Effector memory CD4-positive, alpha-beta T cell (primary cell): ENCODE measurements around the gene SLFN13.
A peak's percentile ranks its signal among the peaks of the same experiment; 100 is the strongest.

ENCODE experiments used
- DNase-seq, 3 donors: peaks; one replicate each; pipeline ENCODE4 v3.0.0-alpha.2; 2020
- H3K27ac ChIP-seq: 2 replicates; pipeline ENCODE4 v1.7.0; 2013; ENCODE audit warnings: mild to moderate bottlenecking, low read length, moderate library complexity; ENCODE audit not compliant: insufficient read depth, poor library complexity, severe bottlenecking
- H3K27me3 ChIP-seq: replicated peaks from 2 replicates; pipeline ENCODE4 v1.7.0; 2013; ENCODE audit warnings: mild to moderate bottlenecking, low read length; ENCODE audit not compliant: insufficient read depth, control insufficient read depth, poor library complexity, severe bottlenecking
- H3K36me3 ChIP-seq: 2 replicates; pipeline ENCODE4 v1.7.0; 2013; ENCODE audit warnings: mild to moderate bottlenecking, low read length, moderate library complexity; ENCODE audit not compliant: control insufficient read depth, insufficient read depth
- H3K4me1 ChIP-seq: 2 replicates; pipeline ENCODE4 v1.7.0; 2013; ENCODE audit warnings: low read length, mild to moderate bottlenecking; ENCODE audit not compliant: control insufficient read depth, insufficient read depth, poor library complexity, severe bottlenecking
- H3K4me3 ChIP-seq: 2 replicates; pipeline ENCODE4 v1.7.0; 2013; ENCODE audit warnings: low read length, low read depth, mild to moderate bottlenecking; ENCODE audit not compliant: insufficient read depth, poor library complexity, severe bottlenecking
- H3K9me3 ChIP-seq: 2 replicates; pipeline ENCODE4 v1.7.0; 2013; ENCODE audit warnings: mild to moderate bottlenecking, low read length, moderate library complexity; ENCODE audit not compliant: control insufficient read depth
- total RNA-seq, 3 donors: gene quantifications; one replicate each; lab custom pipeline; 2026; lab: John Stamatoyannopoulos, UW

Gene SLFN13, protein sequence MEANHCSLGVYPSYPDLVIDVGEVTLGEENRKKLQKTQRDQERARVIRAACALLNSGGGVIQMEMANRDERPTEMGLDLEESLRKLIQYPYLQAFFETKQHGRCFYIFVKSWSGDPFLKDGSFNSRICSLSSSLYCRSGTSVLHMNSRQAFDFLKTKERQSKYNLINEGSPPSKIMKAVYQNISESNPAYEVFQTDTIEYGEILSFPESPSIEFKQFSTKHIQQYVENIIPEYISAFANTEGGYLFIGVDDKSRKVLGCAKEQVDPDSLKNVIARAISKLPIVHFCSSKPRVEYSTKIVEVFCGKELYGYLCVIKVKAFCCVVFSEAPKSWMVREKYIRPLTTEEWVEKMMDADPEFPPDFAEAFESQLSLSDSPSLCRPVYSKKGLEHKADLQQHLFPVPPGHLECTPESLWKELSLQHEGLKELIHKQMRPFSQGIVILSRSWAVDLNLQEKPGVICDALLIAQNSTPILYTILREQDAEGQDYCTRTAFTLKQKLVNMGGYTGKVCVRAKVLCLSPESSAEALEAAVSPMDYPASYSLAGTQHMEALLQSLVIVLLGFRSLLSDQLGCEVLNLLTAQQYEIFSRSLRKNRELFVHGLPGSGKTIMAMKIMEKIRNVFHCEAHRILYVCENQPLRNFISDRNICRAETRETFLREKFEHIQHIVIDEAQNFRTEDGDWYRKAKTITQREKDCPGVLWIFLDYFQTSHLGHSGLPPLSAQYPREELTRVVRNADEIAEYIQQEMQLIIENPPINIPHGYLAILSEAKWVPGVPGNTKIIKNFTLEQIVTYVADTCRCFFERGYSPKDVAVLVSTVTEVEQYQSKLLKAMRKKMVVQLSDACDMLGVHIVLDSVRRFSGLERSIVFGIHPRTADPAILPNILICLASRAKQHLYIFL
- 43.1 to 44.5 (median 44.3) reads per million in 3 donors for total RNA-seq

DNA sequence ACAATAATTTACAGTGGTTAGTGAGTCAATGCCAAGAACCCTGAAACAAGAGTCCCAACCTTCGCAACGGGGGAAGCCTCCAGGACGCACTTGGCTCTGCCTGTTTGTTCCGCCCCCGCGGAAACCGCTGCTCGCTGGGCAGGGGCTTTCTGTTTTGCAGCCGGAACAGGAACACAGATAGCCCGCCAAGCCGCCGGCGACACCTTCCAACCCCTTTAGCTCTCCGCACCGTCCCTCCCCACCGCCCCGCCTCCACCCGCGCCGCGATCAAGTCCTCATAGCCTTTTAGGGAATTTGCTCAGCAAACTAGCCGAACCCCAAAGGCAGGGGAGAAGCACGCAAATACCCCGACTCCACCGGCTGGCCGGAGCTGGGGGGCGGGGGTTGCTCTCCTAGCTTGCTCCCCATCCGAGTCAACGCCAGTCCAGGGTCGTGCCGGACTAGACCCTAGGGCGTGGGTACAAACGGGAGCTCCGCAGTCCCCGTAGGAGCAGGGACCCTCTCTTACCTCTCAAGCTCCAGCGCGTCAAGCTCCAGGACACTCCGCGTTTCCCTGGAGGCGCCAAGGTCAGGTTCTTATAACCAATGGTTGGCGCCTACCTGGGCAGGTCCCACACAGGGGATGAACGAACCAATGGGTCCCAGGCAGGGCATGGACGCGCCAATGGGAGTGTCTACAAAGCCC, at the start of gene SLFN13:
Gene SLFN13, minus strand, starts transcription at position 553 of the 685 bp plus-strand sequence. CDS start 3,086 bp downstream, outside the sequence.
- Histone ChIP-seq H3K36me3 (no peaks in the 10 kb centered on the region), H3K27ac (peak within 1 kb of the TSS; percentile 62), H3K4me1 (no peaks in the 10 kb centered on the region), H3K27me3 (no peaks in the 10 kb centered on the region), H3K4me3 (peak within 1 kb of the TSS; percentile 55), H3K9me3 (no peaks in the 10 kb centered on the region)
- peak; percentile 68 to 76 (median 75) for DNase-seq

DNA sequence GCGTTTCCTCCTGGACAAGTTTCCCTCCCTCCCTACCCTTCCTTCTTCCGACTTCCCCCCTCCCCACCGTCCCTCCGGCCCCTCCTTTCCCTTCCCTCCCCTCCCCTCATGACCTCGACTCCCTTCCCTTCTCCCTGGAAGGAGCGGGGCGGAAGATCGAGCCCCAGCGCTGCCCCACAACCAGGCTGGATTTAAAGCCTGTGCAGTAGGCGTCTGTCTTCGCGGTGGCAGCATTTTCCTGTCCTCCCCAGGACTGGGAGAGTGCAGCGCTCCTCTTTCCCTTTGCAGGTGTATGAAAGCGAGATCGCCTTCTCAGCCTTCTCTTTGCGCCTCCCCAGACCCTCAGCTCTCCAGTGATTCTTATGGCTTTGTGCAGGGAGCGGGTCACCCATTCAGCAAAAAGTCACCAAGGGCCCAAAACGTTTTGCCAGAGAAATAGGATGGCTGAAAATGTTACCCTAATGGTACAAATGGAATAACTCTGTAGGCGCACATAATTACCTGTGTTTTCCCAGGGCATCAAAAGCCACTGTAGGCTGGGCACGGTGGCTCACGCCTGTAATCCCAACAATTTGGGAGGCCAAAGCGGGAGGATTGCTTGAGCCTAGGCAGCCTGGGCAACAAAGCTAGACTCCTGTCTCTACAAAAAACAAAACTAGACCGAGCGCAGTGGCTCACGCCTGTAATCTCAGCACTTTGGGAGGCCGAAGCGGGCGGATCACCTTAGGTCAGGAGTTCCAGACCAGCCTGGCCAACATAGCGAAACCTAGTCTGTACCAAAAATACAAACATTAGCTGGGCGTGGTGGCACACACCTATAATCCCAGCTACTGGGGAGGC, 48.1 kb upstream of the SLFN13 start:
- no peak for DNase-seq
- Histone ChIP-seq H3K27ac (no peak overlapping the region), H3K4me3 (no peak overlapping the region), H3K4me1 (no peaks in the 10 kb centered on the region), H3K27me3 (no peaks in the 10 kb centered on the region), H3K36me3 (peaks cover 31% of the 10 kb centered on the region), H3K9me3 (no peaks in the 10 kb centered on the region)

DNA sequence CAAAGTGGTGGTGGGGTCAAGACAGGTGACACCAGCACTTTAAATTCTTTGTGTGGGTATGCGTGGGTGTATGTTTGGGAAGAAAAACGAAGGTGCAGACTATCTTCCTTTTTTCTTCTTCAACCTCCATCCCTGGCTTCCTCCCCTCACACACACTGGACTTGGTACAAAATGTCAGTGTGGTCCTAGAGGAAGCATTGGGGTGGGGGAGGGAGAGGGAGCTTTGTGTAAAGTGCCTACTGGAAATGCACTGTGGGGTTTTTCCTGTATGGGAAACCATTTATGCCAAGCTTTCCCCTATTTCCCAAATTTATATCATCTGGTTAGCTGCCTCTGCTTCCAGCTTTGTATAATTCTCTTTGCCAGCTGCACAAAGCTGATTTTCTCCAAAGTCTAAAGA, 44.5 kb upstream of the SLFN13 start:
- Histone ChIP-seq H3K4me1 (no peaks in the 10 kb centered on the region), H3K27me3 (no peaks in the 10 kb centered on the region), H3K9me3 (no peaks in the 10 kb centered on the region), H3K36me3 (peaks cover 14% of the 10 kb centered on the region), H3K4me3 (no peak overlapping the region), H3K27ac (no peak overlapping the region)
- no peak for DNase-seq

DNA sequence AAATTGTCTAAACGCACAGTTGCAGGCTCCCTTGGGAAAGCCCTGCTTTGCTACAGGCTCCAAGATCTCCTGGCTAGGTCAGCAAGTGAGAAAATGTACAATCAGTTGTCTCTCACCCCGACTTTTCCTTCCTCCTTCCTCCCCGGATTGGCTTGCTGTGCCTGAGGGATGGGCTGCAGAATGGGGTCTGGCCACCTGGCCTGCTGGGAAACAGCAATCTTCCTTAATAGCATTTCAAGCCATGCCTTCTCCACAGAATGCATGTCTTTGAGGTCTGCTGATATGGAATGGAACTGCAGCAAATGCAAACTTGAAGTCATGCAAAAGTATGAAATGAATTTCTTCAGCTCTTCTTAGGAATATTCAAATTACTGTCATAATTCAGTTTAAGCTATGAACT, 42.9 kb upstream of the SLFN13 start:
- H3K4me1 ChIP-seq: peaks cover 8% of the 10 kb centered on the region
- DNase-seq: no peak
- H3K9me3 ChIP-seq: no peaks in the 10 kb centered on the region
- H3K27ac ChIP-seq: no peak overlapping the region
- no peak overlapping the region for H3K4me3 ChIP-seq
- H3K27me3 ChIP-seq: no peaks in the 10 kb centered on the region
- peaks cover 9% of the 10 kb centered on the region for H3K36me3 ChIP-seq

DNA sequence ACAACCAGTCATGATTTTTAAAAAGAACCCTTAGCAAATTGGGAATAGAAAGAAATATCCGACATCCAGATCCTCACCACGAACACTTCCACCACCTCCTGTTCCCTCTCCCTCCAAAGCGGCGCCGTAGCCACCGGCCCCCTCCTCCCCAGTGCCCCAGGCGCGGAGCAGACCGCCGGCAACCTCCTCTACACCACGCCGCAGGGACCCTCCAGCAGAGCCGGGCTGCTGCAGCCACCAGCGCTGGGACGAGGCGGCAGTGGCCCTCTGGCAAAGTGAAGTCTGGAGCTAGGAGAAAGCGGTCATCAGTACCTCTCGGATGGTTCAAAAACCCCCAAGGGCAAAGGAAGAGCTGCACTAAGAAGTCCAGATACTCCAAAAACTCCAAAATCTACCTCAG, 41.4 kb upstream of the SLFN13 start:
- no peak overlapping the region for H3K27ac ChIP-seq
- H3K9me3 ChIP-seq: no peaks in the 10 kb centered on the region
- no peaks in the 10 kb centered on the region for H3K27me3 ChIP-seq
- H3K4me1 ChIP-seq: peaks cover 11% of the 10 kb centered on the region
- DNase-seq: no peak
- H3K4me3 ChIP-seq: no peak overlapping the region
- peaks cover 11% of the 10 kb centered on the region for H3K36me3 ChIP-seq

DNA sequence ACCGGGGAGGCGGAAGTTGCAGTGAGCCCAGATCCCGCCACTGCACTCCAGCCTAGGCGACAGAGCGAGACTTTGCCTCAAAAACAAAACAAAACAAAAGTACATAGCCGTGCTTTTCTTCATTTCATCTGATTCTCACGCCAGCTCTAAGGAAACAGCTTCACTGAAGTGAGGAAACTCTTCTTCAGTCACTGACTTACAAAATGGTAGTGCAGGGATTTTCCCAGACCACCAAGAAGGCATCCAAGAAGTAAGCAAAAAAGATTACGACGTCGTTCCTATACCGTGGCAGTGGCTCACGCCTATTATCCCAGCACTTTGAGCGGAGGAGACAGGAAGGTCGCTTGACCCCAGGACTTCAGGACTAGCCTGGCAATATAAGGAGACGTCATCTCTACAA, 40.4 kb upstream of the SLFN13 start:
- no peaks in the 10 kb centered on the region for H3K27me3 ChIP-seq

DNA sequence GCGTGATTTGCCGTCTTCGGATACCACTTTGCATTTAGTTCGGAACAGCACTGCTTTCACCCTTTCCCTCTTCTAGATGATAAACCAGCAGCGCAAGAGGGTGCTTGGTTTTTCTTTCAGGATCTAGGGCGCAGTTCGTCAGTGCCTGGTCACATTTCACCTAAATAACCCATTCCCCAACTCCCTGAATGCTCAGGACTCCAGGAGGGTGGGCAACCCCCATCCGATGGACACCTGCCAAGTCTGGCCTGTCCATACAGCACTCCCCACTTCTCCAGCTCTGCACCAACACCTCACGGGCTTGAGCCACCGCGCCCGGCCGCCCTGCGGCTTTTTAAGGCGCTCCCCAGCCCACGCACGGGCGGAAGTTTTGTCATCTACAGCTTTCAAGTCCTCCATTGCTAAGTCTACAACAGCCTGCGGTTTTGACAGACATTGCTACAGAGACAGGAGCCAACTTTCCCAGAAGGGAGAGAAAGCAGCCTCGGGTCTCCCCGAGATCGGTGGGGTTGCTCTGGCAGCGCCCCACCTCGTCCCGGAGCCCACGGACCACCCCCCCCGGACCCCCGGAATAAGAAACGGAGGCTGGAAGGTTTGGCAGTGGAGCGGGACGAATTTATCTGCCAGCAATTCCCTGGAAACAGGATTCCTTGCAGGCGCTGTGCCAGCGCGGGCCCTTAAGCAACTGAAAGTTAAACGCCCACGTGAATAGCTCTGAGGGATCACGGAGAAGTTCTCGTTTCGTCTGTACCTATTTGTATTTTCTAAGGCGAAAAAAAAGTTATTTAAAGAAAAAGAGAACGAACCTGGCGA, 38.6 kb upstream of the SLFN13 start:
- Histone ChIP-seq H3K27me3 (no peaks in the 10 kb centered on the region), H3K27ac (peak overlapping the region; percentile 81), H3K9me3 (no peaks in the 10 kb centered on the region), H3K4me1 (peaks cover 11% of the 10 kb centered on the region), H3K36me3 (peaks cover 20% of the 10 kb centered on the region), H3K4me3 (peak overlapping the region; percentile 80)
- peak; percentile 55 to 61 (median 57) for DNase-seq

More for the DNA sequence above, 40.4 kb upstream of the SLFN13 start:
- H3K4me3 ChIP-seq: no peak overlapping the region
- no peak for DNase-seq
- H3K27ac ChIP-seq: no peak overlapping the region
- H3K36me3 ChIP-seq: peaks cover 13% of the 10 kb centered on the region
- peaks cover 11% of the 10 kb centered on the region for H3K4me1 ChIP-seq
- H3K9me3 ChIP-seq: no peaks in the 10 kb centered on the region

DNA sequence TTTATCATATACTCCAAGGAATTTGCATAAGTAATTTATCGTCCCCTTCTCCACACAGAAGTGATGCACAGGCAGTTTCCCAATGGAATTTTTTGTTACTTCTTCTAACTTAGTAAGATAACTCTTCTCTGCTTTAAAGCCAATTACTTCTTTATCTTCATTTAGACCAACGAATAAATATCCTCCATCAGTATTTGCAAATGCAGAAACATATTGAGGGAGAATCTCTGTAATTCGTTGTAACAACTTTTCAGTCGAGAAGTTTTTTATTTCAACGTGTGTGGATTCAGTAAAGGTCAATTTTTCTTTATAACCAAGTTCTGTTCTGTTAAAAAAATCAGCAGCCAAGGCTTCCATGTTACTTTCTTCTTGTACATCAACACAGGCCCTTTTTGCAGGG, 30.7 kb upstream of the SLFN13 start:
- Histone ChIP-seq H3K36me3 (peaks cover 43% of the 10 kb centered on the region), H3K4me3 (no peak overlapping the region), H3K27me3 (no peaks in the 10 kb centered on the region), H3K27ac (no peak overlapping the region), H3K9me3 (no peaks in the 10 kb centered on the region), H3K4me1 (no peaks in the 10 kb centered on the region)
- DNase-seq: no peak
